ENCODE measurements around the gene COG5. TPM values are rescaled to one million over a fixed set of nuclear protein-coding genes. Genes with fewer than 3 reads are reported as not detected.
A peak's percentile ranks its signal among the peaks of the same experiment; 100 is the strongest.

Gene COG5
- total RNA-seq, 1 donor from 2014 or later, result 39.6 TPM

DNA sequence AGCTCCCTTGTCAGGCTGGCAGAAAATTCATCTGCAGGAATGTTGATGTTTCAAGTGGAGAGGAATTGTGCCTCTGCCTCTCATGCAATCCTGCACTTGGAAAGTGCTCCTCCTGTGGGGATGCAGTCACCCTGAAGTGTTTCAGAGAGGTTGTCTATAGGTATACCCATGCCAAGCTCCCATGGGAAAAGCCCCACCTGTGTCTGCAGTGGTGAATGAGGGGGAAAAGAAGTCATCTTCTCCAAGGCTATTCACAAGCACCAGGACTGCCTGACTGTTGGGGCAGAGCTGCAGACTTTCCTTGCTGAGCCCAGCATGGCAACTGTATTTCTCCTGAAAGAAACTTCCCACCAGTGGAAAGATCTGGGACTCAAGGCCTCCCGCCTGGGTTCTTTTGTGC lies 58.4 kb downstream of the COG5 start:
- Histone ChIP-seq H3K4me3 (no peak overlapping the region), H3K9me3 (no peaks in the 10 kb centered on the region), H3K4me1 (peaks cover 10% of the 10 kb centered on the region), H3K36me3 (no peaks in the 10 kb centered on the region), H3K27me3 (no peaks in the 10 kb centered on the region), H3K27ac (no peak overlapping the region)
- DNase-seq (no peak), ATAC-seq (no peak)
- intact Hi-C loops (cut with DNase I), result no loop called here
- TF ChIP-seq CTCF (IDR thresholded peaks at IDR 0.05), result no peak

DNA sequence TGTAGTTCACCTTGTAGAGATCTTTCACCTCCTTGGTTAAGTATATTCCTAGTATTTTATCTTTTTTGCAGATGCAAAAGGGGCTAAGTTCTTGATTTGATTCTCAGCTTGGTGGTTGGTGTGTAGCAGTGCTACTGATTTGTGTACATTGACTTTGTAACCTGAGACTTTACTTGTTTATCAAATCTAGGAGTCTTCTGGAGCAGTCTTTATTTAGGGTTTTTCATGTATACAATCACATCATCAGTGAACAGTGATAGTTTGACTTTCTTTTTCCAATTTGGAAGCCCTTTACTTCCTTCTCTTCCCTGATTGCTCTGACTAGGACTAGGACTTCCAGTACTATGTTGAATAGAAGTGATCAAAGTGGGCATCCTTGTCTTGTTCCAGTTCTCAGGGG lies 60.0 kb downstream of the COG5 start:
- no peak overlapping the region for H3K4me3 ChIP-seq
- H3K4me1 ChIP-seq, result peaks cover 10% of the 10 kb centered on the region
- ATAC-seq (no peak), DNase-seq (no peak)
- H3K36me3 ChIP-seq, result no peaks in the 10 kb centered on the region
- H3K9me3 ChIP-seq, result no peaks in the 10 kb centered on the region
- no peak overlapping the region for H3K27ac ChIP-seq
- intact Hi-C loops (cut with DNase I), result no loop called here
- no peaks in the 10 kb centered on the region for H3K27me3 ChIP-seq
- no peak for TF ChIP-seq CTCF (IDR thresholded peaks at IDR 0.05)

GRCh38 chr7:107502797-107503196 lies 60.9 kb downstream of the COG5 start:
- ATAC-seq (no peak), DNase-seq (no peak)
- H3K9me3 ChIP-seq, result no peaks in the 10 kb centered on the region
- H3K4me3 ChIP-seq, result no peak overlapping the region
- no peaks in the 10 kb centered on the region for H3K27me3 ChIP-seq
- intact Hi-C loops (cut with DNase I), result no loop called here
- no peaks in the 10 kb centered on the region for H3K36me3 ChIP-seq
- H3K27ac ChIP-seq, result no peak overlapping the region
- peaks cover 10% of the 10 kb centered on the region for H3K4me1 ChIP-seq
- no peak for TF ChIP-seq CTCF (IDR thresholded peaks at IDR 0.05)

DNA sequence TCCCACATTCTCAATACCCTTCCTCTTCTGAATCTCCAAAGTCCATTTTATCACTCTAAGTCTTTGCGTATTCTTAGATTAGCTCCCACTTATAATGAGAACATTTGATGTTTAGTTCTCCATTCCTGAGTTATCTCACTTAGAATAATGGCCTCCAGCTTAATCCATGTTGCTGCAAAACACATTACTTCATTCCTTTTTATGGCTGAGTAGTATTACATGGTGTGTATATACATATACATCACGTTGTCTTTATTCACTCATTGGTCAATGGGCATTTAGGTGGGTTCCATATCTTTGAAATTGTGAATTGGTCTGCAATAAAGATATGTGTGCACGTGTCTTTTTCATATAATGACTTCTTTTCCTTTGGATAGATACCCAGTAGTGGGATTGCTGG lies 61.6 kb downstream of the COG5 start:
- intact Hi-C loops (cut with DNase I), result no loop called here
- Histone ChIP-seq H3K27me3 (no peaks in the 10 kb centered on the region), H3K4me1 (peaks cover 10% of the 10 kb centered on the region), H3K4me3 (no peak overlapping the region), H3K27ac (no peak overlapping the region), H3K9me3 (no peaks in the 10 kb centered on the region), H3K36me3 (no peaks in the 10 kb centered on the region)
- no peak for TF ChIP-seq CTCF (IDR thresholded peaks at IDR 0.05)
- no peak for DNase-seq
- no peak for ATAC-seq

GRCh38 chr7:107501593-107501992 lies 62.1 kb downstream of the COG5 start:
- H3K27me3 ChIP-seq, result no peaks in the 10 kb centered on the region
- no peaks in the 10 kb centered on the region for H3K9me3 ChIP-seq
- DNase-seq (no peak), ATAC-seq (no peak)
- H3K27ac ChIP-seq, result no peak overlapping the region
- intact Hi-C loops (cut with DNase I), result no loop called here
- H3K36me3 ChIP-seq, result no peaks in the 10 kb centered on the region
- TF ChIP-seq CTCF (IDR thresholded peaks at IDR 0.05), result peak; percentile 26
- H3K4me3 ChIP-seq, result no peak overlapping the region
- H3K4me1 ChIP-seq, result peaks cover 5% of the 10 kb centered on the region

- intact Hi-C loops (cut with DNase I), result no loop called here
- Histone ChIP-seq H3K27ac (no peak overlapping the region), H3K4me3 (no peak overlapping the region), H3K27me3 (no peaks in the 10 kb centered on the region), H3K9me3 (no peaks in the 10 kb centered on the region), H3K4me1 (no peaks in the 10 kb centered on the region), H3K36me3 (no peaks in the 10 kb centered on the region)
- no peak for TF ChIP-seq CTCF (IDR thresholded peaks at IDR 0.05)
- ATAC-seq (no peak), DNase-seq (no peak)
These were observed 64.0 kb downstream of the COG5 start for GRCh38 chr7:107499731-107500130.
